AG04450 (cell line): ENCODE results near the gene LAPTM5. TPM values are rescaled to one million over a fixed set of nuclear protein-coding genes. Genes with fewer than 3 reads are reported as not detected.

Experiments used
- CTCF ChIA-PET: fragments of 300-600, 350-600 bp; formaldehyde crosslinking; extraction: SDS; loops from one replicate; lab custom pipeline; 2022; ENCODE audit warnings: antibody characterized with exemption, inconsistent platforms; lab: Charles Lee
- POLR2A ChIA-PET: fragments of 350-600 bp; formaldehyde crosslinking; extraction: SDS; loops from one replicate; lab custom pipeline; 2021; ENCODE audit warnings: antibody characterized with exemption, inconsistent platforms; lab: Yijun Ruan, JAX
- DNase-seq: peaks from one replicate; pipeline ENCODE4 v3.0.0-alpha.2; 2011; ENCODE audit warnings: low read depth, low spot score
- H3K27ac ChIP-seq: one replicate; pipeline ENCODE4 v1.5.1; 2012; ENCODE audit warnings: low read depth, low read length, control low read depth
- H3K27me3 ChIP-seq: one replicate; pipeline ENCODE4 v1.6.0; 2012; ENCODE audit warnings: low read length; ENCODE audit not compliant: control insufficient read depth, insufficient read depth
- H3K4me3 ChIP-seq: 2 replicates; pipeline ENCODE4 v1.5.1; 2011; ENCODE audit warnings: mild to moderate bottlenecking, low read depth, low read length, control low read depth
- H3K9me3 ChIP-seq: 2 replicates; pipeline ENCODE4 v1.5.1; 2012; ENCODE audit warnings: low read length; ENCODE audit not compliant: control insufficient read depth, insufficient read depth
- polyA plus RNA-seq: library from polyadenylated mRNA; depleted of rRNA; stranded (reverse); fragments of >200 nt; gene quantifications from 2 replicates; pipeline ENCODE4 v1.2.3, GENCODE V29; 2011
- TF ChIP-seq, protein P1 (sequence below): IDR thresholded peaks from 2 replicates; pipeline ENCODE4 v1.5.1; 2011; ENCODE audit warnings: low read depth, low read length, control low read depth, inconsistent platforms

LAPTM5 gene
- polyA plus RNA-seq, 1 experiment, result 0.53 TPM

GRCh38 chr1:30759718-30760281 is 2.2 kb upstream of the LAPTM5 start:
- ChIA-PET CTCF (interaction anchor here (2.3 to 5.3 kb wide), 2 partner anchors 19 to 23 kb away, joined by 13 to 31 read pairs; no protein-coding TSS in a partner anchor), POLR2A (no interaction called here)
- no peak overlapping the region for H3K4me3 ChIP-seq
- H3K27me3 ChIP-seq, result peaks cover 7% of the 10 kb centered on the region
- TF ChIP-seq, protein P1, sequence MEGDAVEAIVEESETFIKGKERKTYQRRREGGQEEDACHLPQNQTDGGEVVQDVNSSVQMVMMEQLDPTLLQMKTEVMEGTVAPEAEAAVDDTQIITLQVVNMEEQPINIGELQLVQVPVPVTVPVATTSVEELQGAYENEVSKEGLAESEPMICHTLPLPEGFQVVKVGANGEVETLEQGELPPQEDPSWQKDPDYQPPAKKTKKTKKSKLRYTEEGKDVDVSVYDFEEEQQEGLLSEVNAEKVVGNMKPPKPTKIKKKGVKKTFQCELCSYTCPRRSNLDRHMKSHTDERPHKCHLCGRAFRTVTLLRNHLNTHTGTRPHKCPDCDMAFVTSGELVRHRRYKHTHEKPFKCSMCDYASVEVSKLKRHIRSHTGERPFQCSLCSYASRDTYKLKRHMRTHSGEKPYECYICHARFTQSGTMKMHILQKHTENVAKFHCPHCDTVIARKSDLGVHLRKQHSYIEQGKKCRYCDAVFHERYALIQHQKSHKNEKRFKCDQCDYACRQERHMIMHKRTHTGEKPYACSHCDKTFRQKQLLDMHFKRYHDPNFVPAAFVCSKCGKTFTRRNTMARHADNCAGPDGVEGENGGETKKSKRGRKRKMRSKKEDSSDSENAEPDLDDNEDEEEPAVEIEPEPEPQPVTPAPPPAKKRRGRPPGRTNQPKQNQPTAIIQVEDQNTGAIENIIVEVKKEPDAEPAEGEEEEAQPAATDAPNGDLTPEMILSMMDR, result no peak
- H3K9me3 ChIP-seq, result peaks cover 7% of the 10 kb centered on the region
- no peak overlapping the region for H3K27ac ChIP-seq
- DNase-seq, result no peak

DNA sequence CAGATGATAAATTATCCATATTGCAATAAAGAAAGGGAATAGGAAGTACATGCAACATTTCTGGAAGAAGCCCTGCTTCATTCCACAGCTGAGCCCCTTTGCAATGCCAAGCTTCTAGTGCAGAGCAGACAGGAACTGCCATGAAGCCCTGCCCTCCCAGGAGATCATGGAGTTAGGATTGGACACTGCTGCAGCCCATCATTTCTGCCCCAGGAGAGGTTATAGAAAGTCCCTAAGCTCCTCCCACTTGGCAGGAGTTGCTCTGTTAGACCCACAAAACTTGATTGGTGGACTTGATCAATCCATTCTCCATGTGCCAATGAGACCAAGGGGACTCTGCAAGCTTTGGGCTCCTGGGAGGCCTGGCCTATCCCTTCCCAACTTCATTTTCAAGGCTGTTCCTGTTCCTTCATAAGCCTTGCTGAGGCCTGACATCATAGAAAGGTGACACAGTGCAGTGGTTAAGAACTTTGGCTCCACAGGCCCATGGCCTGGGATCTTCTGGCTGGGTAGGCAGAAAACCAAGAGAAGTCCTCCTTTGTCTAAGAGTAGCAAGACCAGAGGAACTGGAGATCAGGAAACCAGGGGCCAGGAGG is 1.3 kb upstream of the LAPTM5 start:
- no peak for DNase-seq

GRCh38 chr1:30758121-30758688 is 631 bp upstream of the LAPTM5 start:
- DNase-seq, result no peak
- TF ChIP-seq, protein P1, result no peak
- no peak overlapping the region for H3K27ac ChIP-seq
- ChIA-PET POLR2A (no interaction called here), CTCF (interaction anchor here (1.1 to 3.8 kb wide), 3 partner anchors 21 to 38 kb away, joined by 4 to 18 read pairs (median 13); no protein-coding TSS in a partner anchor)
- peaks cover 7% of the 10 kb centered on the region for H3K9me3 ChIP-seq
- H3K27me3 ChIP-seq, result peaks cover 19% of the 10 kb centered on the region
- H3K4me3 ChIP-seq, result no peak overlapping the region

More for the DNA sequence above, 1.3 kb upstream of the LAPTM5 start:
- Histone ChIP-seq H3K27ac (no peak overlapping the region), H3K9me3 (peaks cover 7% of the 10 kb centered on the region), H3K27me3 (peaks cover 15% of the 10 kb centered on the region), H3K4me3 (no peak overlapping the region)
- ChIA-PET CTCF (interaction anchor here (1.1 to 3.8 kb wide), 3 partner anchors 20 to 39 kb away, joined by 4 to 18 read pairs (median 13); no protein-coding TSS in a partner anchor), POLR2A (no interaction called here)
- TF ChIP-seq, protein P1, result no peak

DNA sequence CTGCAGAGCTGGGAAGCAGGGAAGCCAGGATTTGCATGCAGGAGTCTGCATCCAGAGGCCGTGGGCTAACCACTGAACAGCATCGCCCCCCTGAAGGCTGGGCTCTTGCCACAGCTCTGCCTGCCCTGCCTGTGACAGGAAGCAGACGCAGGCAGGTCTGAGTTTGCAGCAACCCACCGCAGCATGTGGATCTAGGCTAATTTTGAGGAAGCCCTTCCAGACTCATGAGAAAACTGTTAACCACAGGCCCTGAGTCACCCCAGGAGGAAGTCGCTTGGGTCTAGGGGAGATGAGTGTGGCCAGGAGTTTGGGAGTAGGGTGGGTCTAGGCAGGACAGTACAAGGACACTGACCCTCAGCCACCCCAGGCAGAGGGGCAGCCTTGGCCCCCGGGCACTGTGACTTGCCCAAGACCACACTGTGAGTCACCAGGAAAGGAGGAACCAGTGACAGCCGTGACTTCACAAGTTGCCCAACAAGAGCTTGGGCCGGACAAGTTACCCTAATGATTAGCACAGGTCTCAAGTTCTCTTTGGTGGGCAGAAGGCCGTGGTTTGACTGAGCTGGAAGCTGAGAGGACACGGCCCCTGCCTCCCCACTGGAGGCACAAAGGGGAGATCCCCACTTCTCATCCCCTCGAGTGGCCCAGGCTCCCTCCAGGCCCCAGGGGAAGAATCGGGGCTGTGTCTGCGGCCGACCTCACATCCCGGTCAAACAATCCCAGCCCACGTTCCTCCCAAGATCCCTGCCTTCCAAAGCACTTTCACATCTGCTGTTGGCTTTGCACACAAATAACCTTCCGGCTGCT is 826 bp downstream of the LAPTM5 start:
- Histone ChIP-seq H3K27me3 (peaks cover 24% of the 10 kb centered on the region), H3K27ac (peak overlapping the region; percentile 57), H3K4me3 (no peak overlapping the region), H3K9me3 (peaks cover 7% of the 10 kb centered on the region)
- POLR2A ChIA-PET, result no interaction called here
- CTCF ChIA-PET, result interaction anchor here (1.2 to 3.8 kb wide), 2 partner anchors 13 to 22 kb away, joined by 3 to 18 read pairs; no protein-coding TSS in a partner anchor
- TF ChIP-seq, protein P1, result no peak
- no peak for DNase-seq
